ENCODE measurements around the gene PCNA. TPM values are rescaled to one million over a fixed set of nuclear protein-coding genes. Genes with fewer than 3 reads are reported as not detected.

Gene PCNA
- total RNA-seq, 1 experiment from 2014 or later: 274 TPM

GRCh38 chr20:5070570-5070969, 49.2 kb downstream of the PCNA start:
- Histone ChIP-seq H2BK5ac (ENCODE audit: insufficient read length, low read length) (no peak overlapping the region), H2BK120ac (ENCODE audit: low read depth, low read length, poor library complexity, severe bottlenecking) (no peak overlapping the region), H2AK5ac (ENCODE audit: insufficient read length, low read length) (no peak overlapping the region), H3K27ac (ENCODE audit: insufficient read length, low read depth, low read length) (no peak overlapping the region), H4K8ac (replicated peaks; ENCODE audit: insufficient read length, low read depth, low read length) (no peak overlapping the region), H3K4me1 (ENCODE audit: insufficient read depth, low read length) (no peaks in the 10 kb centered on the region), H3K23me2 (ENCODE audit: insufficient read length, low read depth, low read length, poor library complexity, severe bottlenecking) (no peaks in the 10 kb centered on the region), H4K5ac (ENCODE audit: insufficient read length, low read depth, low read length) (no peak overlapping the region), H3K14ac (ENCODE audit: insufficient read depth, low read length) (no peak overlapping the region), H3K23ac (ENCODE audit: insufficient read length, low read depth, low read length) (no peak overlapping the region), H3K27me3 (ENCODE audit: insufficient read depth, low read length) (no peaks in the 10 kb centered on the region), H3K79me2 (ENCODE audit: insufficient read depth, low read length) (no peaks in the 10 kb centered on the region), H4K20me1 (ENCODE audit: control insufficient read depth, insufficient read depth, insufficient read length) (no peaks in the 10 kb centered on the region), H2BK15ac (ENCODE audit: low read depth, low read length) (no peak overlapping the region), H2AFZ (ENCODE audit: low read length) (no peak overlapping the region), H2BK20ac (ENCODE audit: low read depth, low read length, poor library complexity, severe bottlenecking) (no peak overlapping the region), H3K9me3 (ENCODE audit: control insufficient read depth, low read depth, low read length) (no peaks in the 10 kb centered on the region), H3T11ph (ENCODE audit: low read length) (no peak overlapping the region), H3K18ac (ENCODE audit: insufficient read length, low read depth, low read length) (no peak overlapping the region), H3K9ac (ENCODE audit: extremely low read depth, insufficient read length, low read length) (no peak overlapping the region), H4K91ac (ENCODE audit: insufficient read length, low read depth, low read length) (no peak overlapping the region), H3K79me1 (ENCODE audit: insufficient read depth, low read depth, low read length, poor library complexity, severe bottlenecking) (no peaks in the 10 kb centered on the region), H3K4ac (ENCODE audit: low read depth, low read length) (no peak overlapping the region), H3K56ac (ENCODE audit: insufficient read length, low read depth, low read length) (no peak overlapping the region), H2BK12ac (ENCODE audit: insufficient read length, low read depth, low read length) (no peak overlapping the region), H3K4me2 (ENCODE audit: insufficient read depth, insufficient read length, low read length) (no peak overlapping the region)
- Mint-ChIP-seq H3K36me3 (ENCODE audit: insufficient read depth in 1 of 3, low read depth in 3 of 3) (no peaks in the 10 kb centered on the region), H3K27ac (no peak overlapping the region), H3K4me1 (peaks cover 18 to 20% of the 10 kb centered on the region in 2 experiments), H3K9me3 (no peaks in the 10 kb centered on the region), H3K27me3 (ENCODE audit: low read depth) (no peaks in the 10 kb centered on the region), H3K4me3 (no peak overlapping the region)
- WGBS (ENCODE audit: extremely low coverage, insufficient read length, low lambda C conversion rate): no CpG with 5 or more reads among the region's 4 CpGs
- DNase-seq: no peak
- TF ChIP-seq, protein P1, sequence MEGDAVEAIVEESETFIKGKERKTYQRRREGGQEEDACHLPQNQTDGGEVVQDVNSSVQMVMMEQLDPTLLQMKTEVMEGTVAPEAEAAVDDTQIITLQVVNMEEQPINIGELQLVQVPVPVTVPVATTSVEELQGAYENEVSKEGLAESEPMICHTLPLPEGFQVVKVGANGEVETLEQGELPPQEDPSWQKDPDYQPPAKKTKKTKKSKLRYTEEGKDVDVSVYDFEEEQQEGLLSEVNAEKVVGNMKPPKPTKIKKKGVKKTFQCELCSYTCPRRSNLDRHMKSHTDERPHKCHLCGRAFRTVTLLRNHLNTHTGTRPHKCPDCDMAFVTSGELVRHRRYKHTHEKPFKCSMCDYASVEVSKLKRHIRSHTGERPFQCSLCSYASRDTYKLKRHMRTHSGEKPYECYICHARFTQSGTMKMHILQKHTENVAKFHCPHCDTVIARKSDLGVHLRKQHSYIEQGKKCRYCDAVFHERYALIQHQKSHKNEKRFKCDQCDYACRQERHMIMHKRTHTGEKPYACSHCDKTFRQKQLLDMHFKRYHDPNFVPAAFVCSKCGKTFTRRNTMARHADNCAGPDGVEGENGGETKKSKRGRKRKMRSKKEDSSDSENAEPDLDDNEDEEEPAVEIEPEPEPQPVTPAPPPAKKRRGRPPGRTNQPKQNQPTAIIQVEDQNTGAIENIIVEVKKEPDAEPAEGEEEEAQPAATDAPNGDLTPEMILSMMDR (conservative IDR thresholded peaks at IDR 0.05): no peak

Data from H9 (cell line).